T-helper 17 cell (primary cell): ENCODE measurements around the gene CCNI2. TPM values are rescaled to one million over a fixed set of nuclear protein-coding genes. Genes with fewer than 3 reads are reported as not detected.

ENCODE experiments used
- ATAC-seq: fragments of 150-1000 bp; cut with Tn5 transposase; 2 replicates; pipeline ENCODE4 v1.10.0; 2021; ENCODE audit warnings: mild to moderate bottlenecking, moderate library complexity
- DNase-seq, 3 donors: peaks; one replicate each; pipeline versions ENCODE4 v3.0.0 to v3.0.0-alpha.2; 2020 to 2021
- H3K9me3 ChIP-seq: one replicate; pipeline ENCODE4 v1.7.0; 2013; ENCODE audit warnings: low read length, mild to moderate bottlenecking; ENCODE audit not compliant: control insufficient read depth, poor library complexity, severe bottlenecking
- H3K27ac Mint-ChIP-seq: one replicate; pipeline ENCODE4 v1.8.0; 2022; ENCODE audit warnings: mild to moderate bottlenecking, moderate library complexity, mixed read lengths
- H3K27me3 Mint-ChIP-seq: one replicate; pipeline ENCODE4 v1.8.0; 2022; ENCODE audit warnings: mixed read lengths
- H3K36me3 Mint-ChIP-seq: one replicate; pipeline ENCODE4 v1.8.0; 2022; ENCODE audit warnings: low read depth, mixed read lengths
- H3K4me1 Mint-ChIP-seq: one replicate; pipeline ENCODE4 v1.8.0; 2022; ENCODE audit warnings: mild to moderate bottlenecking, mixed read lengths
- H3K4me3 Mint-ChIP-seq: one replicate; pipeline ENCODE4 v1.8.0; 2022; ENCODE audit warnings: mild to moderate bottlenecking, moderate library complexity, mixed read lengths
- total RNA-seq, 4 donors: library from RNA in 2 of 4; stranded (reverse) in 2 of 4; gene quantifications; one replicate each; pipeline ENCODE4 v1.2.3 and lab custom pipeline; 2022 to 2026

Gene CCNI2
- total RNA-seq, 2 donors from 2014 or later, result 8.7 to 13.7 TPM

- H3K4me1 Mint-ChIP-seq, result peaks cover 21% of the 10 kb centered on the region
- no peak overlapping the region for H3K27ac Mint-ChIP-seq
- ATAC-seq (no peak), DNase-seq (no peak)
- no peaks in the 10 kb centered on the region for H3K36me3 Mint-ChIP-seq
- peaks cover 14% of the 10 kb centered on the region for H3K27me3 Mint-ChIP-seq
- no peaks in the 10 kb centered on the region for H3K9me3 ChIP-seq
- H3K4me3 Mint-ChIP-seq, result no peak overlapping the region
Measured at GRCh38 chr5:132774406-132774805, 27.2 kb downstream of the CCNI2 start.

DNA sequence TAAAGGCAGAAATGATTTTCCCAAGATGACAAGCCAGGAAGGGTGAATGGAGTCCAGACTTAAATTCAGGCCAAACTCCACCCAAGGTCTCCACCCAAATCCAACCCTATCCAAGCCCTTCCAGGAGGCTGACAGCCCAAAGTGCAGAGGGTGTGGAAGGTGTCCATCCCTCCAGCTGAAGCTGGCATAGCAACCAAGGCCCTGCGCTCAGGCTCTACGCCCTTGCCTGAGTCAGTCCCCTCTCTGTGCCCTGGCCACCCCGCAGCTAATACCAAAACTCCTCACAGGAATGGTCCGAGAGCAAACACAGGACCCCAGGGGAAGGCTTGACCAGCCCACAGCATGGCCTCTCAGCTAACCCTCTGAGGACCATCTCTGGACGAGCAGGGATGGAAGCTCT lies 27.7 kb downstream of the CCNI2 start:
- ATAC-seq (no peak), DNase-seq (no peak)
- no peaks in the 10 kb centered on the region for H3K36me3 Mint-ChIP-seq
- H3K9me3 ChIP-seq, result no peaks in the 10 kb centered on the region
- peaks cover 18% of the 10 kb centered on the region for H3K27me3 Mint-ChIP-seq
- no peak overlapping the region for H3K27ac Mint-ChIP-seq
- no peak overlapping the region for H3K4me3 Mint-ChIP-seq
- H3K4me1 Mint-ChIP-seq, result peaks cover 24% of the 10 kb centered on the region

DNA sequence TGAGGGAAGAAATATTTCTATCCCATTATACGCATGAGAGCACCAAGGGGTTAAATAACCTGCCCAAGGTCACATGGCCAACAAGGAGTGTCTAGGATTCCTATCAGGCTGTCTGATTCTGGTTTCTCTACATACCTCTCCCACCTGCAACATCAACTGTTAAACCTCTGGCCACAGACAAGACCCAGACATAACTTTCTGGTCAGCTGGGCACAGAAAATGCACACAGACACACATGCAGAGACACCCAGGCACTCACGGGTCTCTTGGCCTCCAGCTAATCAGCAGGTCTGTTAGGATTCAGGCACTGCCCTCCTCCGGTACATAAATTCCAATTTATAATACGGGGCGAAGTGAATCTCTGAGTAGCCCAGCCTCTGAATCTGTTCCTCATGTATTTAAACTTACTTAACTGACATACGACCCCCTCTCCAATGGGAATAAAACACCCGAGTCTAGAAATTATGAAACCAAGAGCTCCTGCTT lies 28.3 kb downstream of the CCNI2 start:
- no peak for ATAC-seq
- H3K9me3 ChIP-seq, result no peaks in the 10 kb centered on the region
- Mint-ChIP-seq H3K4me3 (peak overlapping the region; percentile 71), H3K4me1 (peaks cover 25% of the 10 kb centered on the region), H3K27ac (peak overlapping the region; percentile 49), H3K36me3 (no peaks in the 10 kb centered on the region), H3K27me3 (peaks cover 19% of the 10 kb centered on the region)
- no peak for DNase-seq

DNA sequence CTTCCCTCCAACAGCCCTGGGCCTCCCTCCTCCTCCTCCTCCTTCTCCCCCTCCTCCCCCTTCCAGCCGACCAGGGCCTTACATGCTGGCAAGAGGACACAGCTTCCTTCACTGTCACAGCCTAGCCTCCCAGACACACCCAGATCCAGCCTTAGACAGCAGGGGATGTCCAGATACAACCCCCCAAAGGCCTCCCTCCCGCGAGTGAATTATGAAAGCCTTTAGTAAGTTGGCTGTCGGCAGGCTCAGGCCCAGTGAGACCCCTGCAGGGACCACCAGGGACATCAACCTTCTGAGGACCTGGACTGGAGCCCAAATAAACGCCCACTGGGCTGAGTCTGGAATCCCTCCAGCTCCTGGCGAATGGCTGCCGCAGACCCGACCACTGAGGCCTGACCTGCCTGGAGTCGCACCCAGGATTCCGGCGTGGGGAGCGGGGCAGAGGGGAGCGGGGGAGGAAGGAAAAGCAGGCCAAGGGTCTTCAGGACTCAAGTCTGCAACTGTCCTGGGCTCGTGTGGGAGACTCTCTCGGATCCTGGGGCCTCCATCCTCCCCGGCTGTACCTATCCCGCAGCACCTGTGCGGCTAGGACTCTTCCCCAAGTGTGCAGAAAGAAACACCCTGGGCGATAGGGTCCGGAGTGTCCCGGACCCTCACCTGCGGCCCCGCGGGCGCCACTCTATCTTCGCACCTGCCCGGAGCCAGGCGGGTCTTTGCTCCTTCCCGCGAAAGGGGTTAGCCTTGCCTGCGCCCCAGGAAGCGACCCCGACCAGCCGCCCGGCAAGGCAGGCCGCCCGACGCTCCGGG lies 29.1 kb downstream of the CCNI2 start:
- no peaks in the 10 kb centered on the region for H3K9me3 ChIP-seq
- Mint-ChIP-seq H3K27ac (peak overlapping the region; percentile 49), H3K36me3 (no peaks in the 10 kb centered on the region), H3K4me1 (peaks cover 29% of the 10 kb centered on the region), H3K27me3 (peaks cover 22% of the 10 kb centered on the region), H3K4me3 (peak overlapping the region; percentile 71)
- DNase-seq (no peak), ATAC-seq (peak; percentile 25)

DNA sequence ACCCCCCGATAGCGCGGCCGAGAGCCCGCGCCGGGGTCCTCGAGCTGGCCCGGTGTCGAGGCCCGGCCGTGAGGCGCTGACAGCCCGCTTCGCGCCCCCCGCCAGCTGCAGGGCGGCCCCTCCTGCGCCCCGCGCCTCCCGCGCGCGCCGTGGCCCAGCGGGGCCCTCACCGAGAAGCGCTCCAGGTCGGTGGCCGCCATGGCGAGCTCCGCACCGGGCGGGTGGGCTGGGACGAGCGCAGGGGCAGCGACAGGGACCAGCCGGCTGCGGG lies 29.6 kb downstream of the CCNI2 start:
- no peak for ATAC-seq
- H3K9me3 ChIP-seq, result no peaks in the 10 kb centered on the region
- H3K27me3 Mint-ChIP-seq, result peaks cover 27% of the 10 kb centered on the region
- H3K27ac Mint-ChIP-seq, result no peak overlapping the region
- H3K4me3 Mint-ChIP-seq, result no peak overlapping the region
- no peaks in the 10 kb centered on the region for H3K36me3 Mint-ChIP-seq
- DNase-seq, result no peak
- peaks cover 32% of the 10 kb centered on the region for H3K4me1 Mint-ChIP-seq

GRCh38 chr5:132777209-132778069 lies 30.2 kb downstream of the CCNI2 start, which contains the start of gene SEPTIN8:
Gene SEPTIN8, minus strand, starts transcription at chr5:132777239. Its CDS starts 102 bp downstream, at chr5:132777137.
- peak within 1 kb of the TSS; percentile 91 for H3K4me3 Mint-ChIP-seq
- no peaks in the 10 kb centered on the region for H3K36me3 Mint-ChIP-seq
- peak in 2 of 3 donors; percentile 39 to 46 for DNase-seq
- H3K4me1 Mint-ChIP-seq, result peaks cover 32% of the 10 kb centered on the region
- peaks cover 32% of the 10 kb centered on the region for H3K27me3 Mint-ChIP-seq
- H3K9me3 ChIP-seq, result no peaks in the 10 kb centered on the region
- ATAC-seq, result peak; percentile 82
- H3K27ac Mint-ChIP-seq, result peak within 1 kb of the TSS; percentile 53

GRCh38 chr5:132778129-132778528 lies 30.9 kb downstream of the CCNI2 start:
- H3K9me3 ChIP-seq, result no peaks in the 10 kb centered on the region
- Mint-ChIP-seq H3K36me3 (no peaks in the 10 kb centered on the region), H3K27ac (peak overlapping the region; percentile 53), H3K4me1 (peaks cover 32% of the 10 kb centered on the region), H3K4me3 (peak overlapping the region; percentile 91), H3K27me3 (peaks cover 32% of the 10 kb centered on the region)
- ATAC-seq (no peak), DNase-seq (no peak)

GRCh38 chr5:132778856-132779255 lies 31.6 kb downstream of the CCNI2 start:
- H3K27me3 Mint-ChIP-seq, result peaks cover 28% of the 10 kb centered on the region
- ATAC-seq (no peak), DNase-seq (no peak)
- H3K9me3 ChIP-seq, result no peaks in the 10 kb centered on the region
- peaks cover 30% of the 10 kb centered on the region for H3K4me1 Mint-ChIP-seq
- peak overlapping the region; percentile 91 for H3K4me3 Mint-ChIP-seq
- H3K27ac Mint-ChIP-seq, result no peak overlapping the region
- H3K36me3 Mint-ChIP-seq, result no peaks in the 10 kb centered on the region

DNA sequence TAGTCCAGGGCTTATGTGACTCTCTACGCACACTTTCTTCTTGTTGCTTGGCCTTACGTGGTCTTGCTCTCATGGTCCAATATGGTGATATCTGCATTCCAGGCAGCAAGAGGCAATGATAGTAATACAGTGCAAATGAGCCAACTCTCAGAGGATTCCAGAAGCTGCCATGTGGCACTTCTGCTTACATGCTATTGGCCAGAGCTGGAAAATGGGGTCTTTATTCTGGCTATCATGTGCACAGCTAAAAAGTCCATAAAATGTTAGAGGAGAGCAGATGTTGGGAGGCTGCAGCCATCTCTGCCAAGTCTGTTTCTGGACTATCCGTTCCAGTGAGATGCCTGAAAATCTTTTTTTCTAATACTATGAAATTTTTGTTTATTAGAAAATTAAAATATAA lies 32.7 kb downstream of the CCNI2 start:
- H3K9me3 ChIP-seq, result no peaks in the 10 kb centered on the region
- no peak for DNase-seq
- no peak for ATAC-seq
- H3K27ac Mint-ChIP-seq, result no peak overlapping the region
- H3K27me3 Mint-ChIP-seq, result peaks cover 32% of the 10 kb centered on the region
- no peaks in the 10 kb centered on the region for H3K36me3 Mint-ChIP-seq
- H3K4me3 Mint-ChIP-seq, result no peak overlapping the region
- H3K4me1 Mint-ChIP-seq, result peaks cover 28% of the 10 kb centered on the region

GRCh38 chr5:132780577-132780976 lies 33.4 kb downstream of the CCNI2 start:
- Mint-ChIP-seq H3K27ac (no peak overlapping the region), H3K27me3 (peaks cover 38% of the 10 kb centered on the region), H3K4me1 (peaks cover 28% of the 10 kb centered on the region), H3K36me3 (no peaks in the 10 kb centered on the region), H3K4me3 (peak overlapping the region; percentile 25)
- no peak for ATAC-seq
- H3K9me3 ChIP-seq, result no peaks in the 10 kb centered on the region
- DNase-seq, result no peak

GRCh38 chr5:132781029-132781428 lies 33.8 kb downstream of the CCNI2 start:
- Mint-ChIP-seq H3K4me3 (peak overlapping the region; percentile 25), H3K36me3 (no peaks in the 10 kb centered on the region), H3K27me3 (peaks cover 43% of the 10 kb centered on the region), H3K27ac (no peak overlapping the region), H3K4me1 (peaks cover 28% of the 10 kb centered on the region)
- ATAC-seq (no peak), DNase-seq (no peak)
- H3K9me3 ChIP-seq, result no peaks in the 10 kb centered on the region

- Mint-ChIP-seq H3K27me3 (peaks cover 47% of the 10 kb centered on the region), H3K4me3 (no peak overlapping the region), H3K4me1 (peaks cover 26% of the 10 kb centered on the region), H3K27ac (no peak overlapping the region), H3K36me3 (no peaks in the 10 kb centered on the region)
- ATAC-seq (no peak), DNase-seq (no peak)
- H3K9me3 ChIP-seq, result no peaks in the 10 kb centered on the region
Measured at GRCh38 chr5:132782101-132782500, 34.9 kb downstream of the CCNI2 start.

- H3K4me1 Mint-ChIP-seq, result peaks cover 13% of the 10 kb centered on the region
- H3K9me3 ChIP-seq, result no peaks in the 10 kb centered on the region
- no peak for ATAC-seq
- no peak overlapping the region for H3K4me3 Mint-ChIP-seq
- peaks cover 1% of the 10 kb centered on the region for H3K36me3 Mint-ChIP-seq
- no peak for DNase-seq
- H3K27me3 Mint-ChIP-seq, result peaks cover 49% of the 10 kb centered on the region
- no peak overlapping the region for H3K27ac Mint-ChIP-seq
Measured at GRCh38 chr5:132785365-132785764, 38.1 kb downstream of the CCNI2 start.
